ENCODE data around the gene DLG2.

The DLG2 gene

GRCh38 chr11:85257837-85258236 lies 369.3 kb downstream of the DLG2 start:
- Histone ChIP-seq H3K36me3 (ENCODE audit: control insufficient read depth, low read length) (no peaks in the 10 kb centered on the region), H4K20me1 (ENCODE audit: control insufficient read depth, insufficient read depth, low read depth, low read length) (no peaks in the 10 kb centered on the region), H3K4me1 (ENCODE audit: control insufficient read depth, low read length) (peaks cover 10% of the 10 kb centered on the region; the same call in 1 of the 2 replicates), H3K9me3 (ENCODE audit: control insufficient read depth, insufficient read depth, low read length) (peaks cover 10% of the 10 kb centered on the region; the same call in 1 of the 2 replicates), H3F3A (ENCODE audit: control insufficient read depth, insufficient read depth) (no peaks in the 10 kb centered on the region), H3K4me2 (ENCODE audit: low read length) (no peak overlapping the region), H3K79me2 (ENCODE audit: control insufficient read depth, low read length) (no peaks in the 10 kb centered on the region), H3K9me2 (replicated peaks; ENCODE audit: control insufficient read depth, low read length) (no peaks in the 10 kb centered on the region), H3K4me3 (ENCODE audit: low read length) (no peak overlapping the region), H3K27ac (ENCODE audit: low read depth, low read length) (no peak overlapping the region), H3K27me3 (ENCODE audit: control insufficient read depth, low read length) (no peaks in the 10 kb centered on the region)
- TF ChIP-seq EZH2phosphoT487 (IDR thresholded peaks at IDR 0.05; ENCODE audit: borderline replicate concordance, low read length) (no peak), CTCF (IDR thresholded peaks at IDR 0.05; ENCODE audit: low read depth, low read length, poor library complexity, severe bottlenecking) (no peak)

DNA sequence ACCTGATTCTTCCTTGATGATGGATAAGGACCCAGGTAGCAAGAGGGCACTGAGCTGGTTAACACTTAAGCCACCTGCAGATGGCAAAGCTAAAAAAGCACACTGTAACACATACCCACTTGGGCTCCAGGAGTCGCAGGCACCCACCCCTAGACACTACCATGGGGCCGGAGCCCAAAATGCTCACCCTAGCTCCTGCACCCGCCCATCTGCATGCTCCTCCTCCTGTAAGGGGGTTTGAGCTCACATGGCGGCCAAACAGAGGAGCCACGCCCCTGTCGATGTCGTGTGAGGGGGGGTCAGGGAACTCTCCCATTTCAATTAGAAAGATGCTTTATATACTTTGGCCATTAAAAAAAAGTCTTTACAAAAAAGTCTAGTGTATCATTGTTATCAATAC lies 370.7 kb downstream of the DLG2 start:
- no peaks in the 10 kb centered on the region for H3F3A ChIP-seq (ENCODE audit: control insufficient read depth, insufficient read depth)
- H3K27me3 ChIP-seq (ENCODE audit: control insufficient read depth, low read length) = no peaks in the 10 kb centered on the region
- H4K20me1 ChIP-seq (ENCODE audit: control insufficient read depth, insufficient read depth, low read depth, low read length) = no peaks in the 10 kb centered on the region
- H3K4me2 ChIP-seq (ENCODE audit: low read length) = no peak overlapping the region
- no peaks in the 10 kb centered on the region for H3K36me3 ChIP-seq (ENCODE audit: control insufficient read depth, low read length)
- peaks cover 10% of the 10 kb centered on the region; the same call in 1 of the 2 replicates for H3K4me1 ChIP-seq (ENCODE audit: control insufficient read depth, low read length)
- TF ChIP-seq EZH2phosphoT487 (IDR thresholded peaks at IDR 0.05; ENCODE audit: borderline replicate concordance, low read length) = no peak
- no peak for TF ChIP-seq CTCF (IDR thresholded peaks at IDR 0.05; ENCODE audit: low read depth, low read length, poor library complexity, severe bottlenecking)
- no peaks in the 10 kb centered on the region for H3K9me2 ChIP-seq (replicated peaks; ENCODE audit: control insufficient read depth, low read length)
- no peaks in the 10 kb centered on the region for H3K79me2 ChIP-seq (ENCODE audit: control insufficient read depth, low read length)
- H3K27ac ChIP-seq (ENCODE audit: low read depth, low read length) = no peak overlapping the region
- H3K9me3 ChIP-seq (ENCODE audit: control insufficient read depth, insufficient read depth, low read length) = peaks cover 10% of the 10 kb centered on the region; the same call in 1 of the 2 replicates
- no peak overlapping the region for H3K4me3 ChIP-seq (ENCODE audit: low read length)

- Histone ChIP-seq H4K20me1 (ENCODE audit: control insufficient read depth, insufficient read depth, low read depth, low read length) (no peaks in the 10 kb centered on the region), H3K4me1 (ENCODE audit: control insufficient read depth, low read length) (peaks cover 4% of the 10 kb centered on the region), H3K9me2 (replicated peaks; ENCODE audit: control insufficient read depth, low read length) (no peaks in the 10 kb centered on the region), H3K4me3 (ENCODE audit: low read length) (no peak overlapping the region), H3K27me3 (ENCODE audit: control insufficient read depth, low read length) (no peaks in the 10 kb centered on the region), H3F3A (ENCODE audit: control insufficient read depth, insufficient read depth) (no peaks in the 10 kb centered on the region), H3K27ac (ENCODE audit: low read depth, low read length) (no peak overlapping the region), H3K4me2 (ENCODE audit: low read length) (no peak overlapping the region), H3K79me2 (ENCODE audit: control insufficient read depth, low read length) (no peaks in the 10 kb centered on the region), H3K9me3 (ENCODE audit: control insufficient read depth, insufficient read depth, low read length) (peaks cover 10% of the 10 kb centered on the region; the same call in 1 of the 2 replicates), H3K36me3 (ENCODE audit: control insufficient read depth, low read length) (no peaks in the 10 kb centered on the region)
- TF ChIP-seq EZH2phosphoT487 (IDR thresholded peaks at IDR 0.05; ENCODE audit: borderline replicate concordance, low read length) (no peak), CTCF (IDR thresholded peaks at IDR 0.05; ENCODE audit: low read depth, low read length, poor library complexity, severe bottlenecking) (no peak)
Measured at GRCh38 chr11:85249482-85249881, 377.7 kb downstream of the DLG2 start.

Data from DOHH2 (cell line).